Liver (tissue), 3 donors: ENCODE measurements around the gene ST3GAL4.

Source experiments
- ATF3 ChIP-seq: IDR thresholded peaks from 2 replicates; pipeline ENCODE4 v1.6.1; 2016; ENCODE audit warnings: antibody characterized with exemption
- CTCF ChIP-seq: fragments of 150-350 bp; IDR thresholded peaks from 2 replicates; pipeline ENCODE4 v1.5.1; 2017; ENCODE audit warnings: improper control_type of control experiment, low read depth, low read length; ENCODE audit not compliant: missing input control
- GABPA ChIP-seq, 2 donors: IDR thresholded peaks in 1 of 2; conservative IDR thresholded peaks in 1 of 2; 2 replicates each; pipeline ENCODE4 v1.6.1; 2016; ENCODE audit warnings: antibody characterized with exemption in 2 of 2, mild to moderate bottlenecking in 1 of 2, moderate library complexity in 1 of 2
- HNF4A ChIP-seq, 2 donors: conservative IDR thresholded peaks; 2 replicates each; pipeline ENCODE4 v1.6.1; 2016; ENCODE audit warnings: antibody characterized with exemption in 2 of 2, mild to moderate bottlenecking in 2 of 2
- TF ChIP-seq, protein P1 (sequence below): IDR thresholded peaks from 2 replicates; pipeline ENCODE4 v1.6.1; 2016; ENCODE audit warnings: antibody characterized with exemption
- donor health status: healthy.
- donor health status: healthy.

- no peak for TF ChIP-seq ATF3
- TF ChIP-seq, protein P1, sequence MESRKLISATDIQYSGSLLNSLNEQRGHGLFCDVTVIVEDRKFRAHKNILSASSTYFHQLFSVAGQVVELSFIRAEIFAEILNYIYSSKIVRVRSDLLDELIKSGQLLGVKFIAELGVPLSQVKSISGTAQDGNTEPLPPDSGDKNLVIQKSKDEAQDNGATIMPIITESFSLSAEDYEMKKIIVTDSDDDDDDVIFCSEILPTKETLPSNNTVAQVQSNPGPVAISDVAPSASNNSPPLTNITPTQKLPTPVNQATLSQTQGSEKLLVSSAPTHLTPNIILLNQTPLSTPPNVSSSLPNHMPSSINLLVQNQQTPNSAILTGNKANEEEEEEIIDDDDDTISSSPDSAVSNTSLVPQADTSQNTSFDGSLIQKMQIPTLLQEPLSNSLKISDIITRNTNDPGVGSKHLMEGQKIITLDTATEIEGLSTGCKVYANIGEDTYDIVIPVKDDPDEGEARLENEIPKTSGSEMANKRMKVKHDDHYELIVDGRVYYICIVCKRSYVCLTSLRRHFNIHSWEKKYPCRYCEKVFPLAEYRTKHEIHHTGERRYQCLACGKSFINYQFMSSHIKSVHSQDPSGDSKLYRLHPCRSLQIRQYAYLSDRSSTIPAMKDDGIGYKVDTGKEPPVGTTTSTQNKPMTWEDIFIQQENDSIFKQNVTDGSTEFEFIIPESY: no peak
- no peak for TF ChIP-seq GABPA (IDR thresholded peaks at IDR 0.05 in 1 of 2, conservative IDR thresholded peaks at IDR 0.05 in 1 of 2)
- TF ChIP-seq CTCF: no peak
- TF ChIP-seq HNF4A (conservative IDR thresholded peaks at IDR 0.05): no peak
Observed at GRCh38 chr11:126350836-126351235, 4.7 kb upstream of the ST3GAL4 start.
